ENCODE results near the gene PISD.

DNA sequence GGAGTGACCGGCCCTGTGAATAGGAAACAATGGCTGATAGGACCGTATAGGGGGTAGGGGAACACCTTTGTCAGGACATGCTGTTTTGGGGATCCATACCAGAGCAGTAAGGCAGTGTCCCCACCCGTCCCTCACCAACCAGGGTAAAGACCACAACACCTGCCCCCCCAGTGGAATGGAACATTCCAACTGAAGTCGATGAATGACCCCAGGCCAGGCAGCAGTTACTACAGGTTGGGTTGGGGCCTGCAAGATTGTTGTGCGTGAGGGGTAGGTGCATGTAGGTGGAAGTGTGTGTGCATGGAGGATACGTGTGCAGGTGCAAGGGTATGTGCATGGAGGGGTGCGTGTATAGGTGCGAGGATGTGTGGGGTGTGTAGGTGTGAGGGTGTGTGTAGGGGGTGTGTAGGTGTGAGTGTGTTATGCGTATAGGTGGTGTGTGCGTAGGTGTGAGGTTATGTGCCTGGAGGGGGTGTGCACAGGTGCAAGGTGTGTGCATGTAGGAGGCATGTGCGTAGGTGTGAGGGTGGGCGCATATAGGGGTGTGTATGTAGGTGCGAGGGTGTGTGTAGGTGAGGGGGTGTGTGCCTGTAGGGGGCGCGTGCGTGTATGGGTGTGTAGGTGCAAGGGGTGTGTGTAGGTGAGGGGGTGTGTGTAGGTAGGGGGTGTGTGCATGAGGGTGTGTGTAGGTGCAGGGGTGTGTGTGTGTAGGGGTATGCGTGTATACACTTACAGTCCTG lies 32.9 kb downstream of the PISD start:
- TF ChIP-seq CTCF (IDR thresholded peaks at IDR 0.05; ENCODE audit: low read depth, low read length) (no peak), POLR2A (IDR thresholded peaks at IDR 0.05; ENCODE audit: extremely low read depth, insufficient read length) (no peak)

Measured in NB4 (cell line).